Coronary artery (tissue), 2 donors: ENCODE results near the gene METTL6.

Source experiments
- DNase-seq: peaks from one replicate; pipeline ENCODE4 v3.0.0-alpha.2; 2017; ENCODE audit warnings: low spot score
- H3K27ac ChIP-seq, 2 donors: fragments of 200-600 bp; sonication (generic); one replicate each; pipeline ENCODE4 v1.5.1; 2016 to 2019
- H3K4me3 ChIP-seq: fragments of 200-600 bp; sonication (generic); 2 replicates; pipeline ENCODE4 v1.5.1; 2016; ENCODE audit warnings: mild to moderate bottlenecking, moderate library complexity
- CTCF ChIP-seq: fragments of 200-600 bp; sonication (generic); IDR thresholded peaks from one replicate; pipeline ENCODE4 v1.5.1; 2019; ENCODE audit warnings: antibody characterized with exemption

METTL6 gene

GRCh38 chr3:15450438-15451215 lies 23.3 kb upstream of the METTL6 start:
- DNase-seq: no peak
- TF ChIP-seq CTCF: no peak

DNA sequence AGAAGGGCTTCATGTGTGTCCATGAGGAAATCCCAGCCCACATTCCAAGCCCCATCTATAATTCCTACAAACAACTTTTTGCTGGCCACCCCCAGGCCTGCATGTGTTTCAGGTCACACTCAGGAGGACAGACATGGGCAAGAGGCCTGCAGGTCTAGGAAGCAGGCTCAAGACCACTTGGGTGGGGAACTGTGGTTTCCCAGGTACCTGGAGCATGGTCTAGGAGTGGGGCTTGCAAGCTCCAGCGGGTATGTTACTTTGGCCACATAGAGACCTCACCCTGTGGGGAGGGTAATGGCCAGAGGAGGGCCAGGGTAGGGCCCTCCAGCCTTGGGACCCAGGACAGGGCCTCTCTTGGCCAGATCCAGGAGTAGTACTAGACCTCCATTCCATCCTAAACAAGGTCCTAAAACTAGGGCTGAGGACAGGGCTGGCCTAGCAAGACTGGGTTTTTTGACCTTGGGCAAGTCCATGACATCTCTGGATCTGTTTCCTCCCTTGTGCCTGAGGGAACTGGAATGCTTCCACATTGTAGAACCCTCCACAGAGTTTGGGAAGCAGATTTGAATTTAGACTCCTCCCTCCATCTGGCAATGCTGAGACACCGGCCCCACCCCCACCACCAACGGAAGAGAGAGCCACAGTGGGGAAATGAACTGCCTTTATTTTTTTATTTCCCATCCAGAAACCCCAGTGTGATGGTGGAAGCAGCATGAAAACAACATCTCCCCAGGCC lies 22.3 kb upstream of the METTL6 start:
- no peak for DNase-seq
- Histone ChIP-seq H3K27ac (no peak overlapping the region), H3K4me3 (no peak overlapping the region)
- no peak for TF ChIP-seq CTCF

More at GRCh38 chr3:15450438-15451215, 23.3 kb upstream of the METTL6 start:
- no peak overlapping the region for H3K4me3 ChIP-seq
- H3K27ac ChIP-seq: no peak overlapping the region

DNA sequence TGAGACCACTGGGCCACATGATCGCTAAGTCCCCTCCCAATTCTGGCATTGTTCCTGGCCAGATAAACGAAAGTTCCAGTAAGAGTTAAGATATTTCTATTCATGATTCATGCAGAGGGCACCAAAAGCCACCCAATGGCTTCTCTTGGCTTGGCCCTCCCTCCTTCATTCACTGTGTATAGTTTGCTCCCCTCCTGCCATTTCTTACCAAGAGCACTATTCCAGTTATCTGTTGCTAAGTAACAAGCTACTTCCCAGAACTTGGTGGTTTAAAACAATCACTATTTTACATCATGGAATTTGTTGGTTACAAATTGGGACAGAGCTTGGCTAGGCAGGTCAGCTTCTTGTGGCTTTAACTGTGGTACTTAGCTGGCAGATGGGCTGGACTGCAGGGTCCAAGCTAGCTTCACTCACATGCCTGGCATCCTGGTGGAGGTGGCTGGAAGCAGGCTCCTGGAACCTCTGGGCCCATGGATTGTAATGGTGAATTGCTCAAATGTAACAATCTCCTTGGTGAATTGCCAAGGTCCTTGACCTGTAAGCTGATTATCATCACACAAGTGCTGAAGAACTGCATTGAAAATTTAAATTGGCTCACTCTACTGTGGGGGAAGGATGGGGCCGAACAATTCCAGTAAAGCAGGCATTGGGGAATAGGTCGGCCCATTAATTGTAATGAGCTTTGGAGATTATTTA lies 16.6 kb upstream of the METTL6 start:
- DNase-seq: no peak
- no peak for TF ChIP-seq CTCF

DNA sequence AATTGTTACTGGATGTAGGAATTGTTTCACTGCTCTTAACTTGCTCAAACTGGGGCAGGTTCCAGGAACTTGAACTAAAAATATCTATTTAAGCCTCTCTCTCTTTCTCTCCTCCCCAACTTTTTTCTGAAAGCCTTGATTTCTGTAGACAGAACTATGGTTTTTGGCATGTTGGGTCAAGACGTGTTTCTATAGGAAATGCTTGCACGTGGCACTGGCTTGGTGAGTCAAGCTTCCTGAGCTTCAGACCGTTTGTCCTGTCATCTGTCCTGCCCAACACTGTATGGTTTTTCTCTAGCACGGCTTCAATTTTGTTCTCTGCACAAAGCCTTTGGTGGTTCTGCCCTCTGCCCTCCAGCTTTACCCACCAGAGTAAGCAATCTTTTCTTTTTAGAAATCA lies 13.5 kb upstream of the METTL6 start:
- no peak for DNase-seq
- no peak for TF ChIP-seq CTCF
- Histone ChIP-seq H3K4me3 (no peak overlapping the region), H3K27ac (no peak overlapping the region)

More for the DNA sequence above, 16.6 kb upstream of the METTL6 start:
- peak overlapping the region in 1 of 2 donors; percentile 38 for H3K27ac ChIP-seq
- H3K4me3 ChIP-seq: no peak overlapping the region

DNA sequence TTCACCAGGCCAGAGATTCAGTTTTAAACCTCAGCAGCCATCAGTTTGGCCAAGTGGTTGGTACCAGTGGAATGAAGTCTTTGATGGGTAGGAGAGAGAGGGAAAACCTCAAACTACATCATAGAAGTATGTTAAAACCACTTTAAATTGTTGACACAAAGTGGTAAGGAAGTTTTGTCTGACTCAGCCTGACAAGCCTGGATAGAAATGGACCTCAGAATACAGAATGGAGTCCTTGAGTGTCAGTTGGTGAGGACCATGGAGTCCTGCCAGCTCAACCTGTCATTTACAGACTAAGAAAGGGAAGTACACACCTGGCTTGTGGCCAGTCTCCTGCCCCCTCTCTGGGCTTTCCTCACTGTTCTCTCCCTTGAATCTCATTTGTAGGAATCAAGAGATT lies 12.1 kb upstream of the METTL6 start:
- DNase-seq: no peak
- TF ChIP-seq CTCF: no peak
- Histone ChIP-seq H3K27ac (no peak overlapping the region), H3K4me3 (no peak overlapping the region)

- no peak for DNase-seq
- no peak overlapping the region for H3K4me3 ChIP-seq
- no peak overlapping the region for H3K27ac ChIP-seq
- no peak for TF ChIP-seq CTCF
These were observed 11.6 kb upstream of the METTL6 start for GRCh38 chr3:15438983-15439382.
